GM23338 (cell line): Measurements from ENCODE around the gene TRABD. TPM values are rescaled to one million over a fixed set of nuclear protein-coding genes. Genes with fewer than 3 reads are reported as not detected.

Experiments used
- ATAC-seq: fragments of 200-7000 bp; cut with Tn5 transposase; 3 replicates; pipeline ENCODE4 v1.9.1; 2020
- DNase-seq: peaks from one replicate; pipeline ENCODE4 v3.0.0-alpha.2; 2015; ENCODE audit warnings: low spot score
- H2AFZ ChIP-seq: fragments of 200-600 bp; sonication (generic); 2 replicates; pipeline ENCODE4 v1.8.0; 2016; ENCODE audit warnings: antibody characterized with exemption, mild to moderate bottlenecking, moderate library complexity
- H3F3A ChIP-seq: fragments of 200-600 bp; sonication (generic); replicated peaks from 2 replicates; pipeline ENCODE4 v1.8.0; 2017; ENCODE audit warnings: antibody characterized with exemption, mixed run types, low read depth
- H3K27ac ChIP-seq: fragments of 200-600 bp; sonication (generic); 2 replicates; pipeline ENCODE4 v1.6.1; 2016; ENCODE audit warnings: low read depth
- H3K27me3 ChIP-seq: fragments of 200-600 bp; sonication (generic); 2 replicates; pipeline ENCODE4 v1.8.0; 2016; ENCODE audit warnings: mild to moderate bottlenecking, mixed run types, moderate library complexity; ENCODE audit not compliant: insufficient read depth
- H3K36me3 ChIP-seq: fragments of 200-600 bp; sonication (generic); 2 replicates; pipeline ENCODE4 v1.8.0; 2016; ENCODE audit warnings: mild to moderate bottlenecking; ENCODE audit not compliant: insufficient read depth
- H3K4me1 ChIP-seq: fragments of 200-600 bp; sonication (generic); 2 replicates; pipeline ENCODE4 v1.8.0; 2016; ENCODE audit warnings: mild to moderate bottlenecking, moderate library complexity; ENCODE audit not compliant: insufficient read depth
- H3K4me2 ChIP-seq: fragments of 200-600 bp; sonication (generic); 2 replicates; pipeline ENCODE4 v1.7.1; 2017; ENCODE audit warnings: mixed run types
- H3K4me3 ChIP-seq: fragments of 200-600 bp; sonication (generic); 2 replicates; pipeline ENCODE4 v1.6.1; 2016; ENCODE audit warnings: mixed run types
- H3K79me2 ChIP-seq: fragments of 200-600 bp; sonication (generic); replicated peaks from 2 replicates; pipeline ENCODE4 v1.8.0; 2017; ENCODE audit warnings: mild to moderate bottlenecking; ENCODE audit not compliant: insufficient read depth
- H3K9me2 ChIP-seq: fragments of 200-600 bp; sonication (generic); 2 replicates; pipeline ENCODE4 v1.8.0; 2017; ENCODE audit not compliant: insufficient read depth
- H4K20me1 ChIP-seq: fragments of 200-600 bp; sonication (generic); replicated peaks from 2 replicates; pipeline ENCODE4 v1.8.0; 2017; ENCODE audit warnings: mild to moderate bottlenecking; ENCODE audit not compliant: insufficient read depth
- H3K27ac Mint-ChIP-seq: 2 replicates; pipeline ENCODE4 v1.8.0; 2020; ENCODE audit warnings: inconsistent platforms, mild to moderate bottlenecking, moderate library complexity, mixed read lengths
- H3K27me3 Mint-ChIP-seq: 3 replicates; pipeline ENCODE4 v1.8.0; 2022; ENCODE audit warnings: low read depth, mild to moderate bottlenecking, moderate library complexity, mixed read lengths, inconsistent platforms; ENCODE audit not compliant: insufficient read depth, poor library complexity
- H3K36me3 Mint-ChIP-seq: 3 replicates; pipeline ENCODE4 v1.8.0; 2021; ENCODE audit warnings: low read depth, mild to moderate bottlenecking, inconsistent platforms, moderate library complexity, mixed read lengths
- H3K4me1 Mint-ChIP-seq: 3 replicates; pipeline ENCODE4 v1.8.0; 2020; ENCODE audit warnings: mild to moderate bottlenecking, inconsistent platforms, mixed read lengths
- H3K4me3 Mint-ChIP-seq: 3 replicates; pipeline ENCODE4 v1.8.0; 2021; ENCODE audit warnings: moderate library complexity, mild to moderate bottlenecking, inconsistent platforms, mixed read lengths
- H3K9me3 Mint-ChIP-seq: 3 replicates; pipeline ENCODE4 v1.8.0; 2020; ENCODE audit warnings: moderate library complexity, mild to moderate bottlenecking, inconsistent platforms, mixed read lengths
- CREB1 ChIP-seq: fragments of 250-450 bp; sonication (Bioruptor Pico); IDR thresholded peaks from 2 replicates; pipeline ENCODE4 v1.5.0; 2020; ENCODE audit warnings: low read depth, mild to moderate bottlenecking, moderate library complexity
- EZH2 ChIP-seq: fragments of 200-600 bp; sonication (generic); IDR thresholded peaks from one replicate; pipeline ENCODE4 v1.8.0; 2017; ENCODE audit warnings: antibody characterized with exemption, mild to moderate bottlenecking, low read depth; ENCODE audit not compliant: unreplicated experiment
- EZH2phosphoT487 ChIP-seq: fragments of 200-600 bp; sonication (generic); IDR thresholded peaks from one replicate; pipeline ENCODE4 v1.8.1; 2018; ENCODE audit warnings: antibody characterized with exemption; ENCODE audit not compliant: unreplicated experiment
- JUNB ChIP-seq: IDR thresholded peaks from one replicate; pipeline ENCODE4 v1.6.1; 2016; ENCODE audit warnings: antibody characterized with exemption; ENCODE audit not compliant: unreplicated experiment
- NANOG ChIP-seq: IDR thresholded peaks from 2 replicates; pipeline ENCODE4 v1.6.1; 2016; ENCODE audit warnings: antibody characterized with exemption, borderline replicate concordance
- POLR2AphosphoS5 ChIP-seq: IDR thresholded peaks from 2 replicates; pipeline ENCODE4 v1.6.1; 2016; ENCODE audit warnings: antibody characterized with exemption, low read depth
- STAT1 ChIP-seq: IDR thresholded peaks from one replicate; pipeline ENCODE4 v1.6.1; 2016; ENCODE audit warnings: antibody characterized with exemption; ENCODE audit not compliant: unreplicated experiment
- ZNF114 ChIP-seq: fragments of 250-450 bp; sonication (Bioruptor Pico); IDR thresholded peaks from 2 replicates; pipeline ENCODE4 v1.5.0; 2020; ENCODE audit warnings: mild to moderate bottlenecking, moderate library complexity
- ZNF331 ChIP-seq: fragments of 250-450 bp; sonication (Bioruptor Pico); IDR thresholded peaks from 2 replicates; pipeline ENCODE4 v1.5.0; 2020; ENCODE audit warnings: low read depth, mild to moderate bottlenecking, moderate library complexity
- polyA plus RNA-seq: library from polyadenylated mRNA; unstranded; fragments of >200 nt; fragmentation: Nextera tagmentation; extraction: Ambion mirVana; gene quantifications from 2 replicates; pipeline ENCODE4 v1.2.1, GENCODE V29; 2016
- total RNA-seq: library from RNA; depleted of rRNA; stranded (reverse); fragments of >200 nt; shearing (Covaris generic); gene quantifications from 2 replicates; pipeline ENCODE4 v1.2.3, GENCODE V29; 2014
- TF ChIP-seq, protein P1 (sequence below): fragments of 250-450 bp; sonication (Bioruptor Pico); IDR thresholded peaks from 2 replicates; pipeline ENCODE4 v1.5.0; 2020; ENCODE audit warnings: mild to moderate bottlenecking, moderate library complexity
- TF ChIP-seq, protein P2 (sequence below), 2 experiments: fragments of 200-600 bp in 1 of 2; sonication (generic) in 1 of 2; conservative IDR thresholded peaks; 2 replicates each; pipeline versions ENCODE4 v1.5.1 to v1.6.1; 2016 to 2017; ENCODE audit warnings: antibody characterized with exemption in 2 of 2, low read depth in 2 of 2, mild to moderate bottlenecking in 2 of 2, moderate library complexity in 1 of 2
- TF ChIP-seq, protein P3 (sequence below): IDR thresholded peaks from 2 replicates; pipeline ENCODE4 v1.6.1; 2016; ENCODE audit warnings: antibody characterized with exemption
- TF ChIP-seq, protein P4 (sequence below): IDR thresholded peaks from one replicate; pipeline ENCODE4 v1.6.1; 2018; ENCODE audit warnings: antibody characterized with exemption; ENCODE audit not compliant: unreplicated experiment

Gene TRABD
- total and polyA plus RNA-seq, 2 experiments from 2014 or later, result 44.1 to 66.1 TPM

DNA sequence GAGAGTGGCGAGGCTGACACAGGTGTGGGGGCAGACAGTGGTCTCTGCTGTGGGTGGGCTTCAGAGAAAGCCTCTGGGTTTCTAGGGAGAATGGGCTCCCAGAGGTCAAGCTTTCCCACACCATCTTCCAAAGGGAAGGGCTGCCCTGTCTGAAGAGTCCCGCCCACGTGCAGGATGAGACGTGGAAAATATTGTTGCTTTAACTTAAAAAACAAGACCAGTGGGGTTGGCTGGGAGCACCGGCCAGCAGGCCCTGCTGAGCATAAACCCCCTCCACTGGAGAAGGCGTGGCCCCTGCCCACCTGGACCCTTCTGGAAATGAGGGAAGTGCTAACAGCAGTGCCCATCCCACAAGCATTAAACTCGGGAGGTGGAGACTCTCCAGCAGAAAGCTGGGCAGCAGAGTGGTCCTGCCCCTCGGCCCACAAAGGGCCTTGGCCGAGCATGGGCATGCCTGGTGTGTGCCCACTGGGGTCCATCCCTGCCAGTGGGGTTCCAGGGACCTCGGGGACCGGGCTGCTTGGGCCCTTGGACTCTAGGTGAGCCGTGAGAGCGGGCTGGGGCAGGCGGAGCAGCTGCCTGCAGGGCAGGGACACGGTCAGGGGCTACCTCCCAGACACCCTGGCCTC is 30.5 kb downstream of the TRABD start:
- Histone ChIP-seq H3K27me3 (no peaks in the 10 kb centered on the region), H3F3A (no peaks in the 10 kb centered on the region), H3K79me2 (peaks cover 17% of the 10 kb centered on the region; the same call in 1 of the 2 replicates), H4K20me1 (peaks cover 18% of the 10 kb centered on the region), H2AFZ (no peak overlapping the region), H3K36me3 (0 out of 2 replicates have a peak, but pooled peaks cover 4% of the 10 kb centered on the region), H3K4me3 (no peak overlapping the region), H3K4me2 (no peak overlapping the region), H3K27ac (no peak overlapping the region), H3K4me1 (no peaks in the 10 kb centered on the region; the same call in 1 of the 2 replicates), H3K9me2 (no peaks in the 10 kb centered on the region)
- H3K27ac Mint-ChIP-seq, result no peak overlapping the region
- ATAC-seq (no peak), DNase-seq (no peak)
- peaks cover 2% of the 10 kb centered on the region; the same call in 2 of the 3 replicates for H3K4me1 Mint-ChIP-seq
- TF ChIP-seq STAT1 (no peak), EZH2phosphoT487 (no peak), ZNF331 (CRISPR knock-in tag) (no peak), JUNB (no peak), ZNF114 (no peak), CREB1 (CRISPR knock-in tag) (no peak), NANOG (no peak), EZH2 (no peak), POLR2AphosphoS5 (no peak)
- TF ChIP-seq, protein P1, sequence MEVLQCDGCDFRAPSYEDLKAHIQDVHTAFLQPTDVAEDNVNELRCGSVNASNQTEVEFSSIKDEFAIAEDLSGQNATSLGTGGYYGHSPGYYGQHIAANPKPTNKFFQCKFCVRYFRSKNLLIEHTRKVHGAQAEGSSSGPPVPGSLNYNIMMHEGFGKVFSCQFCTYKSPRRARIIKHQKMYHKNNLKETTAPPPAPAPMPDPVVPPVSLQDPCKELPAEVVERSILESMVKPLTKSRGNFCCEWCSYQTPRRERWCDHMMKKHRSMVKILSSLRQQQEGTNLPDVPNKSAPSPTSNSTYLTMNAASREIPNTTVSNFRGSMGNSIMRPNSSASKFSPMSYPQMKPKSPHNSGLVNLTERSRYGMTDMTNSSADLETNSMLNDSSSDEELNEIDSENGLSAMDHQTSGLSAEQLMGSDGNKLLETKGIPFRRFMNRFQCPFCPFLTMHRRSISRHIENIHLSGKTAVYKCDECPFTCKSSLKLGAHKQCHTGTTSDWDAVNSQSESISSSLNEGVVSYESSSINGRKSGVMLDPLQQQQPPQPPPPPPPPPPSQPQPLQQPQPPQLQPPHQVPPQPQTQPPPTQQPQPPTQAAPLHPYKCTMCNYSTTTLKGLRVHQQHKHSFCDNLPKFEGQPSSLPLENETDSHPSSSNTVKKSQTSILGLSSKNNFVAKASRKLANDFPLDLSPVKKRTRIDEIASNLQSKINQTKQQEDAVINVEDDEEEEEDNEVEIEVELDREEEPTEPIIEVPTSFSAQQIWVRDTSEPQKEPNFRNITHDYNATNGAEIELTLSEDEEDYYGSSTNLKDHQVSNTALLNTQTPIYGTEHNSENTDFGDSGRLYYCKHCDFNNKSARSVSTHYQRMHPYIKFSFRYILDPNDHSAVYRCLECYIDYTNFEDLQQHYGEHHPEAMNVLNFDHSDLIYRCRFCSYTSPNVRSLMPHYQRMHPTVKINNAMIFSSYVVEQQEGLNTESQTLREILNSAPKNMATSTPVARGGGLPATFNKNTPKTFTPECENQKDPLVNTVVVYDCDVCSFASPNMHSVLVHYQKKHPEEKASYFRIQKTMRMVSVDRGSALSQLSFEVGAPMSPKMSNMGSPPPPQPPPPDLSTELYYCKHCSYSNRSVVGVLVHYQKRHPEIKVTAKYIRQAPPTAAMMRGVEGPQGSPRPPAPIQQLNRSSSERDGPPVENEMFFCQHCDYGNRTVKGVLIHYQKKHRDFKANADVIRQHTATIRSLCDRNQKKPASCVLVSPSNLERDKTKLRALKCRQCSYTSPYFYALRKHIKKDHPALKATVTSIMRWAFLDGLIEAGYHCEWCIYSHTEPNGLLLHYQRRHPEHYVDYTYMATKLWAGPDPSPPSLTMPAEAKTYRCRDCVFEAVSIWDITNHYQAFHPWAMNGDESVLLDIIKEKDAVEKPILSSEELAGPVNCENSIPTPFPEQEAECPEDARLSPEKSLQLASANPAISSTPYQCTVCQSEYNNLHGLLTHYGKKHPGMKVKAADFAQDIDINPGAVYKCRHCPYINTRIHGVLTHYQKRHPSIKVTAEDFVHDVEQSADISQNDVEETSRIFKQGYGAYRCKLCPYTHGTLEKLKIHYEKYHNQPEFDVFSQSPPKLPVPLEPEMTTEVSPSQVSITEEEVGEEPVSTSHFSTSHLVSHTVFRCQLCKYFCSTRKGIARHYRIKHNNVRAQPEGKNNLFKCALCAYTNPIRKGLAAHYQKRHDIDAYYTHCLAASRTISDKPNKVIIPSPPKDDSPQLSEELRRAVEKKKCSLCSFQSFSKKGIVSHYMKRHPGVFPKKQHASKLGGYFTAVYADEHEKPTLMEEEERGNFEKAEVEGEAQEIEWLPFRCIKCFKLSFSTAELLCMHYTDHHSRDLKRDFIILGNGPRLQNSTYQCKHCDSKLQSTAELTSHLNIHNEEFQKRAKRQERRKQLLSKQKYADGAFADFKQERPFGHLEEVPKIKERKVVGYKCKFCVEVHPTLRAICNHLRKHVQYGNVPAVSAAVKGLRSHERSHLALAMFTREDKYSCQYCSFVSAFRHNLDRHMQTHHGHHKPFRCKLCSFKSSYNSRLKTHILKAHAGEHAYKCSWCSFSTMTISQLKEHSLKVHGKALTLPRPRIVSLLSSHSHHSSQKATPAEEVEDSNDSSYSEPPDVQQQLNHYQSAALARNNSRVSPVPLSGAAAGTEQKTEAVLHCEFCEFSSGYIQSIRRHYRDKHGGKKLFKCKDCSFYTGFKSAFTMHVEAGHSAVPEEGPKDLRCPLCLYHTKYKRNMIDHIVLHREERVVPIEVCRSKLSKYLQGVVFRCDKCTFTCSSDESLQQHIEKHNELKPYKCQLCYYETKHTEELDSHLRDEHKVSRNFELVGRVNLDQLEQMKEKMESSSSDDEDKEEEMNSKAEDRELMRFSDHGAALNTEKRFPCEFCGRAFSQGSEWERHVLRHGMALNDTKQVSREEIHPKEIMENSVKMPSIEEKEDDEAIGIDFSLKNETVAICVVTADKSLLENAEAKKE (CRISPR knock-in tag), result no peak
- TF ChIP-seq, protein P2, sequence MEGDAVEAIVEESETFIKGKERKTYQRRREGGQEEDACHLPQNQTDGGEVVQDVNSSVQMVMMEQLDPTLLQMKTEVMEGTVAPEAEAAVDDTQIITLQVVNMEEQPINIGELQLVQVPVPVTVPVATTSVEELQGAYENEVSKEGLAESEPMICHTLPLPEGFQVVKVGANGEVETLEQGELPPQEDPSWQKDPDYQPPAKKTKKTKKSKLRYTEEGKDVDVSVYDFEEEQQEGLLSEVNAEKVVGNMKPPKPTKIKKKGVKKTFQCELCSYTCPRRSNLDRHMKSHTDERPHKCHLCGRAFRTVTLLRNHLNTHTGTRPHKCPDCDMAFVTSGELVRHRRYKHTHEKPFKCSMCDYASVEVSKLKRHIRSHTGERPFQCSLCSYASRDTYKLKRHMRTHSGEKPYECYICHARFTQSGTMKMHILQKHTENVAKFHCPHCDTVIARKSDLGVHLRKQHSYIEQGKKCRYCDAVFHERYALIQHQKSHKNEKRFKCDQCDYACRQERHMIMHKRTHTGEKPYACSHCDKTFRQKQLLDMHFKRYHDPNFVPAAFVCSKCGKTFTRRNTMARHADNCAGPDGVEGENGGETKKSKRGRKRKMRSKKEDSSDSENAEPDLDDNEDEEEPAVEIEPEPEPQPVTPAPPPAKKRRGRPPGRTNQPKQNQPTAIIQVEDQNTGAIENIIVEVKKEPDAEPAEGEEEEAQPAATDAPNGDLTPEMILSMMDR (conservative IDR thresholded peaks at IDR 0.05; ENCODE audit: low read depth in 2 of 2), result no peak
- TF ChIP-seq, protein P3, sequence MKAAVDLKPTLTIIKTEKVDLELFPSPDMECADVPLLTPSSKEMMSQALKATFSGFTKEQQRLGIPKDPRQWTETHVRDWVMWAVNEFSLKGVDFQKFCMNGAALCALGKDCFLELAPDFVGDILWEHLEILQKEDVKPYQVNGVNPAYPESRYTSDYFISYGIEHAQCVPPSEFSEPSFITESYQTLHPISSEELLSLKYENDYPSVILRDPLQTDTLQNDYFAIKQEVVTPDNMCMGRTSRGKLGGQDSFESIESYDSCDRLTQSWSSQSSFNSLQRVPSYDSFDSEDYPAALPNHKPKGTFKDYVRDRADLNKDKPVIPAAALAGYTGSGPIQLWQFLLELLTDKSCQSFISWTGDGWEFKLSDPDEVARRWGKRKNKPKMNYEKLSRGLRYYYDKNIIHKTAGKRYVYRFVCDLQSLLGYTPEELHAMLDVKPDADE, result no peak
- TF ChIP-seq, protein P4, sequence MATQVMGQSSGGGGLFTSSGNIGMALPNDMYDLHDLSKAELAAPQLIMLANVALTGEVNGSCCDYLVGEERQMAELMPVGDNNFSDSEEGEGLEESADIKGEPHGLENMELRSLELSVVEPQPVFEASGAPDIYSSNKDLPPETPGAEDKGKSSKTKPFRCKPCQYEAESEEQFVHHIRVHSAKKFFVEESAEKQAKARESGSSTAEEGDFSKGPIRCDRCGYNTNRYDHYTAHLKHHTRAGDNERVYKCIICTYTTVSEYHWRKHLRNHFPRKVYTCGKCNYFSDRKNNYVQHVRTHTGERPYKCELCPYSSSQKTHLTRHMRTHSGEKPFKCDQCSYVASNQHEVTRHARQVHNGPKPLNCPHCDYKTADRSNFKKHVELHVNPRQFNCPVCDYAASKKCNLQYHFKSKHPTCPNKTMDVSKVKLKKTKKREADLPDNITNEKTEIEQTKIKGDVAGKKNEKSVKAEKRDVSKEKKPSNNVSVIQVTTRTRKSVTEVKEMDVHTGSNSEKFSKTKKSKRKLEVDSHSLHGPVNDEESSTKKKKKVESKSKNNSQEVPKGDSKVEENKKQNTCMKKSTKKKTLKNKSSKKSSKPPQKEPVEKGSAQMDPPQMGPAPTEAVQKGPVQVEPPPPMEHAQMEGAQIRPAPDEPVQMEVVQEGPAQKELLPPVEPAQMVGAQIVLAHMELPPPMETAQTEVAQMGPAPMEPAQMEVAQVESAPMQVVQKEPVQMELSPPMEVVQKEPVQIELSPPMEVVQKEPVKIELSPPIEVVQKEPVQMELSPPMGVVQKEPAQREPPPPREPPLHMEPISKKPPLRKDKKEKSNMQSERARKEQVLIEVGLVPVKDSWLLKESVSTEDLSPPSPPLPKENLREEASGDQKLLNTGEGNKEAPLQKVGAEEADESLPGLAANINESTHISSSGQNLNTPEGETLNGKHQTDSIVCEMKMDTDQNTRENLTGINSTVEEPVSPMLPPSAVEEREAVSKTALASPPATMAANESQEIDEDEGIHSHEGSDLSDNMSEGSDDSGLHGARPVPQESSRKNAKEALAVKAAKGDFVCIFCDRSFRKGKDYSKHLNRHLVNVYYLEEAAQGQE, result no peak
- peaks cover 1% of the 10 kb centered on the region for H3K27me3 Mint-ChIP-seq
- no peaks in the 10 kb centered on the region; the same call in 2 of the 3 replicates for H3K9me3 Mint-ChIP-seq
- peaks cover 70% of the 10 kb centered on the region for H3K36me3 Mint-ChIP-seq
- no peak overlapping the region for H3K4me3 Mint-ChIP-seq
